Non-pigmented ciliary epithelial cell (primary cell): ENCODE results near the gene MGST1.
A peak's percentile ranks its signal among the peaks of the same experiment; 100 is the strongest.

Experiments used
- DNase-seq: peaks from one replicate; pipeline ENCODE4 v3.0.0-alpha.2; 2010; ENCODE audit warnings: low read depth

The MGST1 gene, protein sequence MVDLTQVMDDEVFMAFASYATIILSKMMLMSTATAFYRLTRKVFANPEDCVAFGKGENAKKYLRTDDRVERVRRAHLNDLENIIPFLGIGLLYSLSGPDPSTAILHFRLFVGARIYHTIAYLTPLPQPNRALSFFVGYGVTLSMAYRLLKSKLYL

GRCh38 chr12:16347391-16348298 lies at the start of gene MGST1:
Gene MGST1, plus strand, starts transcription at chr12:16347645. Its CDS starts 6,608 bp downstream, at chr12:16354253.
- DNase-seq, result no peak

DNA sequence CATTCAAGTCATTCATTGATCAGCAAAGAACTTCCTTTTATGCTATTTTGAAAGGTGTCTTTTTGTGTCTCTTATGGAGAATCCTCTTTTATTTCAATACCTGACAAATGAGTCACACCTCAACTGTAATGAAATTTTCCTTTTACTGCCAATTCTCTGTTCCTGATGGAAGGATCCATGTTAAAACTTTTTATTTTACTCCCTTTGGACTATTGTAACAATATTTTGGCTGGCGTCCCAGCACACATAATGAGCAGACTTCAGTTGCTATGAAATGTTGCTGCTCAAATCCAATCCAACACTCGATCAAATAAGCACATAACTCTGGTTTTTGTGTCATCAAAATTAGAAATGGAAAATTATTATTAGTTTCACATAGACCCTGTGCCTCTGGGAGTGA lies 48.0 kb upstream of the MGST1 start:
- no peak for DNase-seq

GRCh38 chr12:16300122-16300521 lies 47.3 kb upstream of the MGST1 start:
- DNase-seq, result no peak

DNA sequence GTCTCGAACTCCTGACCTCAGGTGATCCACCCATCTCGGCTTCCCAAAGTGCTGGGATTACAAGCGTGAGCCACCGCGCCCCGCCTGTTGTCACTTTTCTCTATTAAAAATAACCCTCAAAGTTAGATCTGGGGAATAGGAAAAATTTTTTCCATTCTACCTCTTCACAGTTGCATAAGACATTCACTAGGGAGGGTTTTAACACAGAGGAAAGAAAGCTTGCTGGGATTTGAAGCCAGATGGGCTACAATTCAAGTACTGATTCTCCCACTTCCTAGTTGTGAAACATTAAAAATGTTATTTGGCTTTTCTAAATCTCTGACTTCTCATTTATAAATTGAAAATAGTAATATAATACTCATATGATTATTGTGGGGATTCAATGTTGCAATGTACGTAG lies 46.7 kb upstream of the MGST1 start:
- DNase-seq, result no peak

DNA sequence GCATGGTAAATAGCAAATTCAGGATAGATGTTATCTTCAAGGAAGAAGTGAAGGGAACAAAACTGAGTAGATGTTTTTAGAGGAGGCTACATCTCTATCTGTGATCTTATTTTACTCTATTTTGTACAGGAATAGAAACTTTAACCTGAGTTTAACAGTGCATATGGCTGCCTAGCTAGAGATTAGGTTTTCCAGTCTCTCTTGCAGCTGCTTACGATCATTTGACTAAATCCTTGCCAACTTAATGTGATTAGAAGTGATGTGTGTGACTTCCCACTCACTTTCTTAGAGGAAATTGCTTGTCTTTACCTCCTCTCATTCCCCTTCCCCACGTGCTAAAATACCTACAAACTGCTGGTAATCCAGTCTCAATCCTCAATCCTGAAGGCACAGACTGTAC lies 43.5 kb upstream of the MGST1 start:
- DNase-seq, result no peak

DNA sequence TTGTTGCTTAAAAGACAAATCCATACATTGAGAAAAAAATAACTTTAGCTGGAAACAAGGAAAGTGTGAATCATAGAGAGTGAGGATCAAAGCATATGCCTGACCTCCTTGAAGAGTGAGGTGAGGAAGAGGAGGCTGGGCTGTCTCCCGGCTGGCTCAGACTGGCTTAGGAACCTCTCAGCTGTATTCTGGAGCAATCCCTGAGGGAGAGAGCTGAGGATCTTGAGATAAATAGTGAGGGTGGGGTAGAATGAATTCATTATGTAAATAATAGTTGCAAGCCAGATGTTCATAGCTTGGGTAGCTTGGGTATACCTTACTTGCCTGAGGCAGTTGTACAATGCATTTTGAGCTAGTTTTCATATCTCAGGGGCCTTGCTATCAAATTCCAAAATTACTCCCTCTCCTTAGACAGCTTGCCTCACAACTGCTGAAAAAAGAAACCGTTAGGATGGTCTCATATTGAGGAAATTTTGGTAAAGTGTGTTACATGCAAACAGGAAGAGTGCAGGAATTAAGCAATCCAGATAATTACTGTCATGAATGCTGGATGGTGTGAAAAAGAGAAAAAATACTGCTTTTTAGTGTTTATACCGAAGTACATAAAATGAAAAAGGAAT lies 39.5 kb upstream of the MGST1 start:
- no peak for DNase-seq

DNA sequence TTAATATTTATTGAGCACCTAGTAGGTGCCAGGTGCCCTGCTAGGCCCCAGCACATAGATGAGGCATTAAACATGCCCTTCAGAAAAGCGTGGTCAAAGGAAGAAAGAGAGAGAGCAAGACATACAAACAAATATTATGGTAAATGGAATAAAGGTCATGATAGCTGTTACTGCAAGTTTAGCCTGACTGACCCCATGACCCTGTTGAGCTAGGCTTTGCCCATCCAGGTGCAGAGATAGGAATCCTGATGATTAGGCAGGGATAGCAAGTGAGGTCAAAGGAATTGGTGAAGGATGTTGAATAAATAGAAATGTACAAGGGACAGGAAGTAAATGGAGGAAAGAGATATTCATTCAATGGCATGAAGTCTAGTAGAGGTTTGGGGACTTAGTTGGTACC lies 36.5 kb upstream of the MGST1 start:
- no peak for DNase-seq

DNA sequence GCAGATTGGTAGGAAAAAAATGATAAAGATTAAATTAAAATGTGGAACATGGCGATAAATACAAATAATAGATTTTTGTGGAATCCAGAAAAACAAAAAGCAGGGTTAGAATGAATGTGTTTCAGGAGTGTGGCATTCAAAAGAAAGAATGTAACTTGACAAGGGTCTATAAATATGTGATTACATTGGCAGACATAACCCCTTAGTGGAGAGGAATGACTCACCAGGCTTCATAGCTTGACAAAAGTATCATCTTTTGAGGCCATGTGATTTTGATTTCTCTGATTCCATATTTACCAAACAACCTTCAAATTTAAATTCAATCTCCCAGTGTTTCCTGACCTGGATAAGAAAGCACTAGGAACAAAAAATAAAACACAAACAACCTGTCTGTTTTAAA lies 24.4 kb upstream of the MGST1 start:
- no peak for DNase-seq

GRCh38 chr12:16323638-16324037 lies 23.8 kb upstream of the MGST1 start:
- no peak for DNase-seq

GRCh38 chr12:16324272-16324671 lies 23.2 kb upstream of the MGST1 start:
- DNase-seq, result no peak

GRCh38 chr12:16324772-16325171 lies 22.7 kb upstream of the MGST1 start:
- no peak for DNase-seq

DNA sequence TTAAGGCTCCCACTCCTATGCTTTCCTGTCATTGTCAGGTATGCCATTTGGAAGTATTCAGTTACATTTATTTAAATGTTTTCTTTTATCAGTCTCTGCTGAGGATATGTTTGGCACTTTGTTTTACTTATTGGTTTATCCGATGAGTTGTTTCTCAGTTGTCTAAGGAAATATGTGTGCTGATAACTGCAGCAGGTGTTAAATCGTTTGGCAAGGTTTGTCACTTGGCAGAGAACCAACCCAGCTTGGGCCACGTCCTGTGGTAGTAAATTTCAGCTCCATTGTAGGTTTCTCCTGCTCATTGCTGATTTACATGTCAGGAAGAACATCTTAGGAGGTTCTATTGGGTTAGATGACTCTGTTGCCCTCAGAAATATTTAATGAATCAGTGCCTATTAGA lies 22.0 kb upstream of the MGST1 start:
- DNase-seq, result no peak

DNA sequence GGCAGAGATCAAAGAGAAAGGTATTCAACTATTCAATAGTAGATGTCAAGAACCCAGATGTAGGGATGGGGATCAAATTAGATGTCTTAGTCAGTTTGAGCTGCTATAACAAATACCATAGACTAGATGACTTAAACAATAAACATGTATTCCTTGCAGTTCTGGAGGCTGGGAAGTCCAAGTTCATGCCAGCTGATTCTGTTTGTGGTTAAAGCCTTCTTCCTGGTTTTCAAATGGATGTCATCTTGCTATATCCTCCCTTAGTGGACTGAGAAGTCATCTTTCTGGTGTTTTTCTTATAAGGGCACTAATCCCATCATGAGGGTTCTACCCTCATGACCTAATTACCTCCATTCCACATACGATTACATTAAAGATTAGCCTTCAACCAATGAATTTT lies 19.5 kb upstream of the MGST1 start:
- DNase-seq, result no peak

DNA sequence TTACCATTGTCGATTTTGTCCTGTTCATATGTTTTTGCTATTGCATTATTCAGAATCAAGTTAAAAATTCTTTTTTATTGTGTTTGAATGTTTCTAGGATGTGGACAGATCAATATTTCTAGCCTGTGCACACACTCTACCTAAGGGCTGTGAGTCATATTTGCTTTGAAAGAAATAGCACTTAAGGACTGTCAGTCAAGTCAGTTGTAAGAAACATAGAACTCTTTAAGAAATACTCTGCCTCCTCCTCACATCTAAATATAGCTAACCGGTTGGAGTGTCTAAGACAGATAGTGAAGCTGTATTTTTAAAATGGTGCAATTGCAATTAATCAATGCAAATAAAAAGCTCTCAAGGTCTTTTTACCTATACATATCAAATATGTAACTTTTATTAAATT lies 17.9 kb upstream of the MGST1 start:
- no peak for DNase-seq

DNA sequence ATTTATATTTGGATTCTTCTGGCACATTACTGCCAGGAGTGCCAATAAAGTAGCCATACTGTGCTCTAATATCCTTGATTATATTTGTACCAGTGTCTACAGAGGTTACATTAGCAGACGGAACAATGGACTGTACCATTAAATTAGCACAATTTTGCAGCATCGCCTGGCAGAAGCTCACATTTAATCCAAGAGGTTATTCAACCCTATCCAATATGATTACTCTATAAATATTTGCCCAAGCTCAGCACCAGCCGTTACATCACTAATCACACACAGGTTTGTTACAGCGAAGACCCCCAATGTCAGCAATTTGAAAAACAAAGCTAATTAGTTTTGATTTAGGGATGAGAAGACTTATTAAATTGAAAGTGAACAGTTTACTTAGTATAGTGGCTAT lies 16.9 kb upstream of the MGST1 start:
- no peak for DNase-seq

DNA sequence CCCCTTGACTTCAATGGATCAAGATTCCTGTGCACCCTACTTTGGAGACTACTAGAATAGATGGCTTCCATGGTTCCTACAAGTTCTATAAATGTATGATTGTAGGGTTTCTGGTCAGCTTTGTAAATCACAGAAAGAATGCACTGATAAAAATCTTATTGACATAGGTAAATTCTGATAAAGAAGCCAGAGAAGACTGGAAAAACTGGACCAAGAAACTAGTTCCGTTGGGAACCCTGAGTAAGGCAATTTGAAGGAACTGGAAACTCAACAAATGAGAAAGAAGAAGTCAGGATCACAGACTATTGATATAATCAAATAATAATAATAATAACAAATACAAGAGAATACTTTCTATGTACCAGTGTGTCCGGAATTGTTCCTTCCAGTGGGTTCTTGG lies 15.4 kb upstream of the MGST1 start:
- no peak for DNase-seq

- no peak for DNase-seq
Observed at GRCh38 chr12:16335838-16336237, 11.6 kb upstream of the MGST1 start.

GRCh38 chr12:16344269-16344668 lies 3.2 kb upstream of the MGST1 start:
- DNase-seq, result no peak

- no peak for DNase-seq
Observed at GRCh38 chr12:16345105-16345504, 2.3 kb upstream of the MGST1 start.

GRCh38 chr12:16346958-16347357 lies 487 bp upstream of the MGST1 start:
- DNase-seq, result no peak

DNA sequence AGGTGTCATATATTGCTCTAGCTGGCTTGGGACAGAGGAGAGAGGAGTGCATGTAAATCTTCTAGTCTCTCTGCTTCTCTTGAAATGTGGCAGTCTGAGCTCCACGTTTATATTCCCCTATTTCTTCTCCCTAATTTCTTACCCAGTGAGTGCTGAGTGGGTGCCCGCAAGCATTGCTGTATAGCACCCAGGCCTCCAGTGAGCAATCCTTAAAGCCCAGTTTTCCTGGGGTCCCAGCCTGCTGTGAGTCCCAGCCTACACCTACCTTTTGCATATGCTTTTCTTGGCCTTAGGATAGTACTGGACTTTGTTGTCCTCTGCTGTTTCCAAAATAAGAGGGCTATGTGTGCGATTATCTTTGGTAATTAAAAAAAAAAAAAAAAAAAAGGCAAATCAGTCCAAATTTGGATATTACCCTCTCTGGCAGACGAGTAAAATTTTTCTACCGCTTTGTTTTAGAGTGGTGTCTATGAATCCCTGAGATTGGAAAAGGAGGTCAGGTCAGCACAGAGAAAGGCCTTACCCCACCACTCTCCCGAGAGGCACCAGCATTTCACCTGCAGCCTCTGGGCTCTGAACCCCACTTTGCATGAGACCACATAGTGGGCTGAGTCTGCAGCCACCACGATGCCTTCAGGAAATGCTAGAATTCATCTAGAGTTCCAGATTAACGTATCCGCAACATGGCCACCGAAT lies 1.1 kb downstream of the MGST1 start:
- DNase-seq, result no peak

DNA sequence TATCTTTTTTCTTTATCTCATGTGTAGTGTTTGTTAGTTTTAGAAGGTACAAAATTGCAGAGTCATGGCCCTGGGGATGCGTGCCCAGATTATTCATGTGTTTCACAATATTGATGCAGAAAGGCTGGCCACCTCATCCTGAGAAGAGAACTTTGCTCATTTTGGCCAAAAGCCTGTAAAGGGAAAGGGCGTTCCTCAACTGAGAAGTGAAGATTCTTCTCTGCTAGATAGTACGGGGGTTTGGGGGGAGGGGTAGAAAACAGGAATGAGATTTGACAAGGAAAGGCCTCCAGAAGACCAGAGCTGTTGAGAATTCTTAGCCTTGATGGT lies 1.7 kb downstream of the MGST1 start:
- peak; percentile 71 for DNase-seq

DNA sequence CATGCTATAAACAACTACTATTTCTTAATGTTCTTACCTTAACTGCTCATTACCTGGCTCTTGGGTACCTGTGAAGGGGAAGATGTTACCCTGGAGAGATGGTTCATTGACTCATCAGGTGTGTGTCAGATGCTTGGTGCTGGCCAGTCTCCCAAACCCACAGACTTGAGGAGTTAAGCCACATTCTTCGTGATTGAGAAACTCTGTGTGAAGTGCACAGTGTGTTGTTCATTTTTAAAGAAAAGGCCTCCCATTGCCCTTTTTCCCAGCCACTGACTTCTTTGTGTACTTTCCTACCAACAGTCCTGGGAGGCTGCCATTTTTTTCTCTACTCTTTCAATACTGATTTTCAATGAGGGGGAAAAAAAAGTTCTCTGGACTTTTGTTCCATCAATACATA lies 3.2 kb downstream of the MGST1 start:
- DNase-seq, result peak; percentile 89
